PC-3 (cell line): ENCODE results near the gene EIF5.

Source experiments
- EZH2 ChIP-seq: fragments of 300-600 bp; sonication (generic); IDR thresholded peaks from one replicate; pipeline ENCODE4 v1.6.1; 2017; ENCODE audit warnings: antibody characterized with exemption, mild to moderate bottlenecking, low read length; ENCODE audit not compliant: unreplicated experiment
- EZH2phosphoT487 ChIP-seq: fragments of 300-600 bp; sonication (generic); IDR thresholded peaks from 2 replicates; pipeline ENCODE4 v1.6.1; 2018; ENCODE audit warnings: mild to moderate bottlenecking, antibody characterized with exemption, low read length, borderline replicate concordance
- TF ChIP-seq, protein P1 (sequence below): fragments of 300-600 bp; sonication (generic); conservative IDR thresholded peaks from 2 replicates; pipeline ENCODE4 v1.5.1; 2017; ENCODE audit warnings: antibody characterized with exemption, low read depth, mild to moderate bottlenecking, low read length

DNA sequence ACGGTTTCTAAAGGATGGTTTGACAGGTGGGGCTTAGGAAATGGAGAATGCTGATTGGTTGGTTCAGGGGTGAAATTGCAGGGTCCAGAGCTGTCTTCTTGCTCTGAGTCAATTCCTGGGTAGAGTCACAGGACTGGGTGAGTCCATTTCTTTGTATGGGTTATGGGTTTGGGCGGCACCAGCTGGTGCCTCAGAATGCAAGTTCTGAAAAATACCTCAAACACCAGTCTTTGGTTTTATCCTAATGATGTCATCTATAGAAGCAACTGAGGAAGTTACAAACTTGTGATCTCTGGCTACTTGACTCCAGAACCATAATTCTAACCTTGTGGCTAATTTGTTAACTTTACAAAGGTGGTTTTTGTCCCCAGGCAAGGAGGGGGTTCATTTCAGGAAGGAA, 47.6 kb upstream of the EIF5 start:
- TF ChIP-seq, protein P1, sequence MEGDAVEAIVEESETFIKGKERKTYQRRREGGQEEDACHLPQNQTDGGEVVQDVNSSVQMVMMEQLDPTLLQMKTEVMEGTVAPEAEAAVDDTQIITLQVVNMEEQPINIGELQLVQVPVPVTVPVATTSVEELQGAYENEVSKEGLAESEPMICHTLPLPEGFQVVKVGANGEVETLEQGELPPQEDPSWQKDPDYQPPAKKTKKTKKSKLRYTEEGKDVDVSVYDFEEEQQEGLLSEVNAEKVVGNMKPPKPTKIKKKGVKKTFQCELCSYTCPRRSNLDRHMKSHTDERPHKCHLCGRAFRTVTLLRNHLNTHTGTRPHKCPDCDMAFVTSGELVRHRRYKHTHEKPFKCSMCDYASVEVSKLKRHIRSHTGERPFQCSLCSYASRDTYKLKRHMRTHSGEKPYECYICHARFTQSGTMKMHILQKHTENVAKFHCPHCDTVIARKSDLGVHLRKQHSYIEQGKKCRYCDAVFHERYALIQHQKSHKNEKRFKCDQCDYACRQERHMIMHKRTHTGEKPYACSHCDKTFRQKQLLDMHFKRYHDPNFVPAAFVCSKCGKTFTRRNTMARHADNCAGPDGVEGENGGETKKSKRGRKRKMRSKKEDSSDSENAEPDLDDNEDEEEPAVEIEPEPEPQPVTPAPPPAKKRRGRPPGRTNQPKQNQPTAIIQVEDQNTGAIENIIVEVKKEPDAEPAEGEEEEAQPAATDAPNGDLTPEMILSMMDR: no peak
- no peak for TF ChIP-seq EZH2
- no peak for TF ChIP-seq EZH2phosphoT487
